HEK293 (cell line): ENCODE measurements around the gene CKAP4.

Experiments used
- CTCF ChIA-PET: fragments of 350-600 bp; formaldehyde crosslinking; extraction: SDS; loops from one replicate; lab custom pipeline; 2021; ENCODE audit warnings: antibody characterized with exemption; lab: Yijun Ruan, JAX
- POLR2A ChIA-PET: fragments of 300-600 bp; formaldehyde crosslinking; extraction: SDS; loops from one replicate; lab custom pipeline; 2020; ENCODE audit warnings: antibody characterized with exemption, inconsistent platforms; lab: Yijun Ruan, JAX
- H3K27ac ChIP-seq: fragments of 200-500 bp; sonication (Bioruptor generic); 2 replicates; pipeline ENCODE4 v1.5.1; 2014; ENCODE audit warnings: low read depth, low read length, control low read depth, inconsistent platforms; ENCODE audit errors: extremely low read depth
- H3K36me3 ChIP-seq, 2 experiments: fragments of 200-500 bp in 1 of 2; sonication (Bioruptor generic) in 1 of 2; 1 replicate in 1 of 2; 2 replicates in 1 of 2; pipeline ENCODE4 v1.5.1; 2014 to 2017; ENCODE audit warnings: inconsistent platforms in 2 of 2, low read length in 2 of 2; ENCODE audit not compliant: control insufficient read depth in 2 of 2, insufficient read depth in 1 of 2
- H3K4me1 ChIP-seq: fragments of 200-500 bp; sonication (Bioruptor generic); 2 replicates; pipeline ENCODE4 v1.5.1; 2014; ENCODE audit warnings: mild to moderate bottlenecking, low read length, inconsistent platforms; ENCODE audit not compliant: control insufficient read depth, insufficient read depth
- H3K4me3 ChIP-seq: 2 replicates; pipeline ENCODE4 v1.5.1; 2011; ENCODE audit warnings: low read depth, mild to moderate bottlenecking, control low read depth, low read length, moderate library complexity
- H3K9me3 ChIP-seq: fragments of 200-500 bp; sonication (Bioruptor generic); 2 replicates; pipeline ENCODE4 v1.5.1; 2014; ENCODE audit warnings: low read depth, low read length, inconsistent platforms; ENCODE audit not compliant: control insufficient read depth, insufficient read depth
- BCL11A ChIP-seq: fragments of 450-650 bp; formaldehyde crosslinking; IDR thresholded peaks from 2 replicates; pipeline ENCODE4 v1.5.1; 2016; ENCODE audit warnings: low read depth, missing biosample characterization, missing genetic modification characterization
- GFI1B ChIP-seq: fragments of 450-650 bp; formaldehyde crosslinking; IDR thresholded peaks from 2 replicates; pipeline ENCODE4 v1.5.1; 2016; ENCODE audit warnings: missing biosample characterization, missing genetic modification characterization
- KLF1 ChIP-seq: fragments of 450-650 bp; formaldehyde crosslinking; IDR thresholded peaks from 2 replicates; pipeline ENCODE4 v1.5.1; 2016; ENCODE audit warnings: missing biosample characterization, missing genetic modification characterization
- KLF16 ChIP-seq: fragments of 450-650 bp; formaldehyde crosslinking; IDR thresholded peaks from 2 replicates; pipeline ENCODE4 v1.5.1; 2017; ENCODE audit warnings: missing biosample characterization, missing genetic modification characterization
- MYNN ChIP-seq: fragments of 450-650 bp; formaldehyde crosslinking; IDR thresholded peaks from 2 replicates; pipeline ENCODE4 v1.5.1; 2016; ENCODE audit warnings: missing biosample characterization, missing genetic modification characterization, borderline replicate concordance
- ZEB2 ChIP-seq: fragments of 450-650 bp; formaldehyde crosslinking; IDR thresholded peaks from 2 replicates; pipeline ENCODE4 v1.5.1; 2016; ENCODE audit warnings: missing biosample characterization, missing genetic modification characterization
- ZFP69B ChIP-seq: fragments of 450-650 bp; formaldehyde crosslinking; IDR thresholded peaks from 2 replicates; pipeline ENCODE4 v1.5.1; 2016; ENCODE audit warnings: missing biosample characterization, missing genetic modification characterization
- ZNF146 ChIP-seq: fragments of 450-650 bp; formaldehyde crosslinking; IDR thresholded peaks from 2 replicates; pipeline ENCODE4 v1.5.1; 2016; ENCODE audit warnings: missing biosample characterization, missing genetic modification characterization
- ZNF2 ChIP-seq: fragments of 450-650 bp; formaldehyde crosslinking; IDR thresholded peaks from 2 replicates; pipeline ENCODE4 v1.5.1; 2016; ENCODE audit warnings: missing biosample characterization, missing genetic modification characterization
- ZNF423 ChIP-seq: fragments of 450-650 bp; formaldehyde crosslinking; IDR thresholded peaks from 2 replicates; pipeline ENCODE4 v1.5.1; 2016; ENCODE audit warnings: missing biosample characterization, missing genetic modification characterization
- ZNF623 ChIP-seq: fragments of 450-650 bp; formaldehyde crosslinking; IDR thresholded peaks from 2 replicates; pipeline ENCODE4 v1.5.1; 2016; ENCODE audit warnings: missing biosample characterization, missing genetic modification characterization
- ZNF629 ChIP-seq: fragments of 450-650 bp; formaldehyde crosslinking; IDR thresholded peaks from 2 replicates; pipeline ENCODE4 v1.5.1; 2017; ENCODE audit warnings: missing biosample characterization, missing genetic modification characterization
- ZNF677 ChIP-seq: fragments of 450-650 bp; IDR thresholded peaks from 2 replicates; pipeline ENCODE4 v1.5.0; 2018; ENCODE audit warnings: missing biosample characterization, mild to moderate bottlenecking, missing genetic modification characterization, moderate library complexity
- ZNF791 ChIP-seq: fragments of 450-650 bp; formaldehyde crosslinking; IDR thresholded peaks from 2 replicates; pipeline ENCODE4 v1.5.1; 2016; ENCODE audit warnings: missing biosample characterization, missing genetic modification characterization
- ZNF830 ChIP-seq: fragments of 450-650 bp; IDR thresholded peaks from 2 replicates; pipeline ENCODE4 v1.5.0; 2018; ENCODE audit warnings: missing biosample characterization, missing genetic modification characterization, low read depth, mild to moderate bottlenecking, moderate library complexity
- TF ChIP-seq, protein P1 (sequence below): fragments of 450-650 bp; formaldehyde crosslinking; optimal IDR thresholded peaks from 2 replicates; pipeline ENCODE3; 2016; ENCODE audit warnings: missing biosample characterization, mild to moderate bottlenecking, missing genetic modification characterization
- TF ChIP-seq, protein P2 (sequence below): fragments of 450-650 bp; formaldehyde crosslinking; IDR thresholded peaks from 2 replicates; pipeline ENCODE4 v1.5.1; 2016; ENCODE audit warnings: missing biosample characterization, missing genetic modification characterization
- TF ChIP-seq, protein P3 (sequence below): fragments of 450-650 bp; formaldehyde crosslinking; IDR thresholded peaks from 2 replicates; pipeline ENCODE4 v1.5.1; 2016; ENCODE audit warnings: missing biosample characterization, missing genetic modification characterization
- TF ChIP-seq, protein P4 (sequence below): fragments of 450-650 bp; formaldehyde crosslinking; conservative IDR thresholded peaks from 2 replicates; pipeline ENCODE4 v1.5.1; 2016; ENCODE audit warnings: low read depth, missing biosample characterization, missing genetic modification characterization
- TF ChIP-seq, protein P5 (sequence below): fragments of 450-650 bp; formaldehyde crosslinking; IDR thresholded peaks from 2 replicates; pipeline ENCODE4 v1.5.1; 2017; ENCODE audit warnings: missing biosample characterization, missing genetic modification characterization
- TF ChIP-seq, protein P6 (sequence below): fragments of 450-650 bp; formaldehyde crosslinking; IDR thresholded peaks from 2 replicates; pipeline ENCODE4 v1.5.0; 2017; ENCODE audit warnings: missing biosample characterization, missing genetic modification characterization, borderline replicate concordance

The CKAP4 gene

DNA sequence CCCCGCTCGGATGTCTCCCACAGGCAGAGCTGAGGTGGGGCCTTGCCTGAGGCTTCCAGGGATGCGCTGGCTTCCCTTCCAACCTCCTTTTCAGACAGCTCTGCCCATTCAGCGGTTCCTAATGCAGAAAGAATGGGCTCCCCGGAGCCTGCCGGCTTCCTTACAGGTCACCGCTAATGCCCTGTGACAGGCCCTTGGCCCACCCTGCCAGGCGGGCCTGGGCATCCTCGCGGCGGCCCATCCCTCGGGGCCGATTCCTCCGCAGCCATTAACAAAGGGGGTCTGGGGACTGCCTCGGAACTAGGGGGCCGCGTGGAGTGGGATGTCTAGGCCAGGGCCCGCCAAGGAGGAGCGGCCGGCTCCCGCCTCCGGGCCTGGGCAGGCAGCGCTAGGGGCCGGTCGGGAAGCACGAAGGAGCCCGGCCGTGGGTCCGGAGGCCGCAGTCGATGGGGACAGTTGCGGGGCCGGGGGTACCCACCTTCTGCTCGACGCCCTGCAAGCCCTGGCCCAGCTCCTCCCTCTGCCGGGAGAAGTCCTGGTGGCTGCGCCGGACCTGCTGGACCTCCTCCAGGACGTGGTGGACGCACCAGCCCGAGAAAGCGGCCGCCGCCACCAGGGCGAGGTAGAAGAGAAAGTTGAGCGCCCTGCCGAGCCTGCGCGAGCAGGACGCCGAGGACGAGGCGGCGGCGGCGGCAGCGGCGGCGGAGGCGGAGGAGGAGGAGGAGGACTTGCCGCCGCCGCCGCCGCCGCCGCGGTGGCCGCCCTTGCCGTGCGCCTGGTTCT is 738 bp downstream of the CKAP4 start (continued):
- TF ChIP-seq, protein P1, sequence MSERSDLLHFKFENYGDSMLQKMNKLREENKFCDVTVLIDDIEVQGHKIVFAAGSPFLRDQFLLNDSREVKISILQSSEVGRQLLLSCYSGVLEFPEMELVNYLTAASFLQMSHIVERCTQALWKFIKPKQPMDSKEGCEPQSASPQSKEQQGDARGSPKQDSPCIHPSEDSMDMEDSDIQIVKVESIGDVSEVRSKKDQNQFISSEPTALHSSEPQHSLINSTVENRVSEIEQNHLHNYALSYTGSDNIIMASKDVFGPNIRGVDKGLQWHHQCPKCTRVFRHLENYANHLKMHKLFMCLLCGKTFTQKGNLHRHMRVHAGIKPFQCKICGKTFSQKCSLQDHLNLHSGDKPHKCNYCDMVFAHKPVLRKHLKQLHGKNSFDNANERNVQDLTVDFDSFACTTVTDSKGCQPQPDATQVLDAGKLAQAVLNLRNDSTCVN (tag by site-specific recombination): peak; percentile 65
- TF ChIP-seq ZNF146 (tag by site-specific recombination): 0 out of 2 replicates have a peak, but pooled peaks have one; percentile 0
- TF ChIP-seq, all 188 proteins: peak for 13

DNA sequence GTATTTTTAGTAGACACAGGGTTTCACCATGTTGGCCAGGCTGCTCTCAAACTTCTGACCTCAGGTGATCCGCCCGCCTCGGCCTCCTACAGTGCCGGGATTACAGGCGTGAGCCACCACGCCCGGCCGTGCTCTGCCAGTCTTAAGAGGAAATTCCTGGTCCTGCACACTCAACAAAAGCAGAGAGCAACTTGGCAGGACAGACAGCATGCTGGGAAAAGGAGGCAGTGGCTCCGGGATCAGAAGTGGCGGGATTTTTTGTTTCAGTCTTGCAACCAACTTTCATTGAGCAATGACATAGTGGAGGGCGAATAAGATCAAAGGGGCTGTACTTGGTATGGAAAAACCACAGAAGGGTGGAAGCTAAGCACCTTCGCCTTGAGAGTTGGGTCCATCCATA is 2.1 kb downstream of the CKAP4 start:
- CTCF ChIA-PET: interaction anchor here (0.7 to 1.2 kb wide), 3 partner anchors 34 to 825 kb away, joined by 3 to 8 read pairs (median 3); no protein-coding TSS in a partner anchor
- TF ChIP-seq ZNF791 (tag by site-specific recombination) (no peak), ZNF423 (tag by site-specific recombination) (peak; percentile 14; the same call in 1 of the 2 replicates), KLF1 (tag by site-specific recombination) (peak; percentile 89), ZNF677 (no peak), GFI1B (no peak), ZEB2 (tag by site-specific recombination) (no peak), KLF16 (tag by site-specific recombination) (no peak), ZNF2 (no peak), BCL11A (tag by site-specific recombination) (no peak), ZNF623 (tag by site-specific recombination) (no peak), ZNF629 (tag by site-specific recombination) (peak; percentile 9; the same call in 1 of the 2 replicates), MYNN (tag by site-specific recombination) (no peak), ZFP69B (tag by site-specific recombination) (no peak), ZNF830 (tag by site-specific recombination) (no peak)
- TF ChIP-seq, protein P2, sequence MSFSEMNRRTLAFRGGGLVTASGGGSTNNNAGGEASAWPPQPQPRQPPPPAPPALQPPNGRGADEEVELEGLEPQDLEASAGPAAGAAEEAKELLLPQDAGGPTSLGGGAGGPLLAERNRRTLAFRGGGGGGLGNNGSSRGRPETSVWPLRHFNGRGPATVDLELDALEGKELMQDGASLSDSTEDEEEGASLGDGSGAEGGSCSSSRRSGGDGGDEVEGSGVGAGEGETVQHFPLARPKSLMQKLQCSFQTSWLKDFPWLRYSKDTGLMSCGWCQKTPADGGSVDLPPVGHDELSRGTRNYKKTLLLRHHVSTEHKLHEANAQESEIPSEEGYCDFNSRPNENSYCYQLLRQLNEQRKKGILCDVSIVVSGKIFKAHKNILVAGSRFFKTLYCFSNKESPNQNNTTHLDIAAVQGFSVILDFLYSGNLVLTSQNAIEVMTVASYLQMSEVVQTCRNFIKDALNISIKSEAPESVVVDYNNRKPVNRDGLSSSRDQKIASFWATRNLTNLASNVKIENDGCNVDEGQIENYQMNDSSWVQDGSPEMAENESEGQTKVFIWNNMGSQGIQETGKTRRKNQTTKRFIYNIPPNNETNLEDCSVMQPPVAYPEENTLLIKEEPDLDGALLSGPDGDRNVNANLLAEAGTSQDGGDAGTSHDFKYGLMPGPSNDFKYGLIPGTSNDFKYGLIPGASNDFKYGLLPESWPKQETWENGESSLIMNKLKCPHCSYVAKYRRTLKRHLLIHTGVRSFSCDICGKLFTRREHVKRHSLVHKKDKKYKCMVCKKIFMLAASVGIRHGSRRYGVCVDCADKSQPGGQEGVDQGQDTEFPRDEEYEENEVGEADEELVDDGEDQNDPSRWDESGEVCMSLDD (tag by site-specific recombination): no peak
- TF ChIP-seq, protein P3, sequence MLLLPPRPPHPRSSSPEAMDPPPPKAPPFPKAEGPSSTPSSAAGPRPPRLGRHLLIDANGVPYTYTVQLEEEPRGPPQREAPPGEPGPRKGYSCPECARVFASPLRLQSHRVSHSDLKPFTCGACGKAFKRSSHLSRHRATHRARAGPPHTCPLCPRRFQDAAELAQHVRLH (tag by site-specific recombination): no peak
- TF ChIP-seq, protein P4, sequence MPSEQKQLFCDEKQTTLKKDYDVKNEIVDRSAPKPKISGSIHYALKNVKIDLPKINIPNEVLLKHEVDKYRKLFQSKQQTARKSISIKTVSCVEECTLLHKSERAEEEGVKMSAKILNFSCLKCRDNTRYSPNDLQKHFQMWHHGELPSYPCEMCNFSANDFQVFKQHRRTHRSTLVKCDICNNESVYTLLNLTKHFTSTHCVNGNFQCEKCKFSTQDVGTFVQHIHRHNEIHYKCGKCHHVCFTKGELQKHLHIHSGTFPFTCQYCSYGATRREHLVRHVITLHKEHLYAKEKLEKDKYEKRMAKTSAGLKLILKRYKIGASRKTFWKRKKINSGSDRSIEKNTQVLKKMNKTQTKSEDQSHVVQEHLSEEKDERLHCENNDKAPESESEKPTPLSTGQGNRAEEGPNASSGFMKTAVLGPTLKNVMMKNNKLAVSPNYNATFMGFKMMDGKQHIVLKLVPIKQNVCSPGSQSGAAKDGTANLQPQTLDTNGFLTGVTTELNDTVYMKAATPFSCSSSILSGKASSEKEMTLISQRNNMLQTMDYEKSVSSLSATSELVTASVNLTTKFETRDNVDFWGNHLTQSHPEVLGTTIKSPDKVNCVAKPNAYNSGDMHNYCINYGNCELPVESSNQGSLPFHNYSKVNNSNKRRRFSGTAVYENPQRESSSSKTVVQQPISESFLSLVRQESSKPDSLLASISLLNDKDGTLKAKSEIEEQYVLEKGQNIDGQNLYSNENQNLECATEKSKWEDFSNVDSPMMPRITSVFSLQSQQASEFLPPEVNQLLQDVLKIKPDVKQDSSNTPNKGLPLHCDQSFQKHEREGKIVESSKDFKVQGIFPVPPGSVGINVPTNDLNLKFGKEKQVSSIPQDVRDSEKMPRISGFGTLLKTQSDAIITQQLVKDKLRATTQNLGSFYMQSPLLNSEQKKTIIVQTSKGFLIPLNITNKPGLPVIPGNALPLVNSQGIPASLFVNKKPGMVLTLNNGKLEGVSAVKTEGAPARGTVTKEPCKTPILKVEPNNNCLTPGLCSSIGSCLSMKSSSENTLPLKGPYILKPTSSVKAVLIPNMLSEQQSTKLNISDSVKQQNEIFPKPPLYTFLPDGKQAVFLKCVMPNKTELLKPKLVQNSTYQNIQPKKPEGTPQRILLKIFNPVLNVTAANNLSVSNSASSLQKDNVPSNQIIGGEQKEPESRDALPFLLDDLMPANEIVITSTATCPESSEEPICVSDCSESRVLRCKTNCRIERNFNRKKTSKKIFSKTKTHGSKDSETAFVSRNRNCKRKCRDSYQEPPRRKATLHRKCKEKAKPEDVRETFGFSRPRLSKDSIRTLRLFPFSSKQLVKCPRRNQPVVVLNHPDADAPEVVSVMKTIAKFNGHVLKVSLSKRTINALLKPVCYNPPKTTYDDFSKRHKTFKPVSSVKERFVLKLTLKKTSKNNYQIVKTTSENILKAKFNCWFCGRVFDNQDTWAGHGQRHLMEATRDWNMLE (tag by site-specific recombination): no peak
- TF ChIP-seq, protein P5, sequence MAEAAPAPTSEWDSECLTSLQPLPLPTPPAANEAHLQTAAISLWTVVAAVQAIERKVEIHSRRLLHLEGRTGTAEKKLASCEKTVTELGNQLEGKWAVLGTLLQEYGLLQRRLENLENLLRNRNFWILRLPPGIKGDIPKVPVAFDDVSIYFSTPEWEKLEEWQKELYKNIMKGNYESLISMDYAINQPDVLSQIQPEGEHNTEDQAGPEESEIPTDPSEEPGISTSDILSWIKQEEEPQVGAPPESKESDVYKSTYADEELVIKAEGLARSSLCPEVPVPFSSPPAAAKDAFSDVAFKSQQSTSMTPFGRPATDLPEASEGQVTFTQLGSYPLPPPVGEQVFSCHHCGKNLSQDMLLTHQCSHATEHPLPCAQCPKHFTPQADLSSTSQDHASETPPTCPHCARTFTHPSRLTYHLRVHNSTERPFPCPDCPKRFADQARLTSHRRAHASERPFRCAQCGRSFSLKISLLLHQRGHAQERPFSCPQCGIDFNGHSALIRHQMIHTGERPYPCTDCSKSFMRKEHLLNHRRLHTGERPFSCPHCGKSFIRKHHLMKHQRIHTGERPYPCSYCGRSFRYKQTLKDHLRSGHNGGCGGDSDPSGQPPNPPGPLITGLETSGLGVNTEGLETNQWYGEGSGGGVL (tag by site-specific recombination): no peak
- TF ChIP-seq, protein P6, sequence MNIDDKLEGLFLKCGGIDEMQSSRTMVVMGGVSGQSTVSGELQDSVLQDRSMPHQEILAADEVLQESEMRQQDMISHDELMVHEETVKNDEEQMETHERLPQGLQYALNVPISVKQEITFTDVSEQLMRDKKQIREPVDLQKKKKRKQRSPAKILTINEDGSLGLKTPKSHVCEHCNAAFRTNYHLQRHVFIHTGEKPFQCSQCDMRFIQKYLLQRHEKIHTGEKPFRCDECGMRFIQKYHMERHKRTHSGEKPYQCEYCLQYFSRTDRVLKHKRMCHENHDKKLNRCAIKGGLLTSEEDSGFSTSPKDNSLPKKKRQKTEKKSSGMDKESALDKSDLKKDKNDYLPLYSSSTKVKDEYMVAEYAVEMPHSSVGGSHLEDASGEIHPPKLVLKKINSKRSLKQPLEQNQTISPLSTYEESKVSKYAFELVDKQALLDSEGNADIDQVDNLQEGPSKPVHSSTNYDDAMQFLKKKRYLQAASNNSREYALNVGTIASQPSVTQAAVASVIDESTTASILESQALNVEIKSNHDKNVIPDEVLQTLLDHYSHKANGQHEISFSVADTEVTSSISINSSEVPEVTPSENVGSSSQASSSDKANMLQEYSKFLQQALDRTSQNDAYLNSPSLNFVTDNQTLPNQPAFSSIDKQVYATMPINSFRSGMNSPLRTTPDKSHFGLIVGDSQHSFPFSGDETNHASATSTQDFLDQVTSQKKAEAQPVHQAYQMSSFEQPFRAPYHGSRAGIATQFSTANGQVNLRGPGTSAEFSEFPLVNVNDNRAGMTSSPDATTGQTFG (tag by site-specific recombination): no peak

More for the DNA sequence above, 2.1 kb downstream of the CKAP4 start:
- no peaks in the 10 kb centered on the region for H3K9me3 ChIP-seq
- no peak overlapping the region for H3K27ac ChIP-seq
- H3K4me1 ChIP-seq: peaks cover 6% of the 10 kb centered on the region; the same call in 1 of the 2 replicates
- no peak overlapping the region for H3K4me3 ChIP-seq
- H3K36me3 ChIP-seq: peaks cover 2 to 40% of the 10 kb centered on the region in 2 experiments
- POLR2A ChIA-PET: interaction anchor here (0.7 kb wide), 2 partner anchors 22 to 336 kb away, joined by 4 to 7 read pairs; no protein-coding TSS in a partner anchor
